NCI-H2081 (cell line): ENCODE measurements around the gene KLF13.

Source experiments
- DNase-seq, 2 experiments: peaks; one replicate each; lab custom pipeline; 2025; lab: John Stamatoyannopoulos, UW

KLF13 gene

GRCh38 chr15:31316135-31316795 lies 10.4 kb upstream of the KLF13 start:
- DNase-seq: no peak

DNA sequence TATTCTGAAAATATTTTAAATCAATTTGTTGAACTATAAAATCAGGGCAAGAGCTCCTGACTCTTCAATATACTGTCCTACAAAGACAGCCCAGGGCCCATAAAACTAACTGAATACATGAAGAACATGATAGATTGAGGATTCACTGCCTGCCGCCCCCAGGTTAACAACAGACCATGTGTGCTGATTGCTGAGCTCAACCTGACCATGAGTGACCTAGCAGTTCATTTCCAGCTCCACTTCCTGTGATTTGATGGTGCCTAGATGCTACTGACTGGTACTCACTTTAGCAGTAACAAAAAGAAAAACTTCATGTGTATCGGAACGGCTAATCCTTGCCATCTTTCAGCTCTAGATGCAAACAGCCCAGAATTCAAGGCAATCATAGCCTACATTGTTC lies 9.6 kb upstream of the KLF13 start:
- no peak for DNase-seq

- no peak for DNase-seq
These were observed 9.0 kb upstream of the KLF13 start for GRCh38 chr15:31317421-31318327.

GRCh38 chr15:31318429-31318828 lies 8.2 kb upstream of the KLF13 start:
- DNase-seq: no peak

DNA sequence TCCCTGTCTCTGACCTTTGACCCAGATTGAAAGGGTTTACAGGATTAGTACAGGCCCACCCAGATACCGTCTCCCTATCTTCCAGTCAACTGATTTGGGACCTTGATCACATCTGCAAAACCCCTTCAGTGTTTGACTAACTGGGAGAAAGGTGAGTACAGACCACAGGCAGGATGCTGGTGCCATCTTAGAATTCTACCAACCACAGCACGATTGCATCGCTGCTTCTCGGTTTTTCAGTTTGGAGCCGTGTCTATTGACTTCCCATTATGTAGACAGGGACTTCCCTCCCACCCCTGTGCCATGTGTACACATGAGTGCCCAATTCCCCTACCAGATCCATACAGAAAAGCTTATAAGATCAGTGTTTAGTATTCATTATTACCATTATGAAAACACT lies 6.6 kb upstream of the KLF13 start:
- DNase-seq: no peak

DNA sequence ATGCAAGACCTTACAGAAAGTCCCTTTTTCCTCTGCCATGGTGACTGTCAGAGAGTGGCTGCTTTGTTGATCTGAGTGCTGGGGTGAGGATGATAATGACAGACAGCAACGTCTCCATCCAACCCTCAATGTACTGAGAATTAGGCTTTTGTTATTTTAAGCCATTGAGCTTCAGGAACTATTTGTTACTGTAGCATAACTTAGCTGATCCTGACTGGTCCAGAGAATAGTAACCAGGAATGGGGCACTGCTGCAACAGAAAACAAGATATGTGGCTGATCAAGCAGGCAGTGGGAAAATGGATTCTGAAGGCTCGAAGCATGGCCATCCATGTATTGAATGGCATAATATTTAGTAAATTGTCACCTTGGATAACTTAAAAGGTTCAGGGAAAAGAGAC lies 5.2 kb upstream of the KLF13 start:
- no peak for DNase-seq

DNA sequence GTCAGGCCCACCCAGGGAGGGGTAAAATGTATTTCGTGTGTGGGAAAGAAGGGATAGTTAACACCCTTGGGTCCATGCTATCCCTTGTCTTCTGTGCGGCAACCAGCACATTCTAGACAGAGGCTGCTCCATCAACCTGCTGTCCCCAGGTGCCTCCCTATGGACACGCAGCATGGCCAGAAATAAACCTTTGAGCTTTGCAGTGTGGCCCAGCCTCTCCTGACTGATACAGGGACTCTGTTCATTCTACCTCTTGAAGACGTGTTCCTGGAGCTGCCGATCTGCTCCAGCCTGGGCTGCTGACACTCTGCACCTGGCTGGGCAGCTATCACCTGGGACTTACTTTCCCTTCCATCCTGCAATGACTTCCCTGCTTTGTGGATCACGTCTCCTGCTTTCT lies 4.1 kb upstream of the KLF13 start:
- DNase-seq: no peak

GRCh38 chr15:31323627-31324026 lies 3.0 kb upstream of the KLF13 start:
- no peak for DNase-seq

GRCh38 chr15:31324186-31324585 lies 2.4 kb upstream of the KLF13 start:
- DNase-seq: no peak

DNA sequence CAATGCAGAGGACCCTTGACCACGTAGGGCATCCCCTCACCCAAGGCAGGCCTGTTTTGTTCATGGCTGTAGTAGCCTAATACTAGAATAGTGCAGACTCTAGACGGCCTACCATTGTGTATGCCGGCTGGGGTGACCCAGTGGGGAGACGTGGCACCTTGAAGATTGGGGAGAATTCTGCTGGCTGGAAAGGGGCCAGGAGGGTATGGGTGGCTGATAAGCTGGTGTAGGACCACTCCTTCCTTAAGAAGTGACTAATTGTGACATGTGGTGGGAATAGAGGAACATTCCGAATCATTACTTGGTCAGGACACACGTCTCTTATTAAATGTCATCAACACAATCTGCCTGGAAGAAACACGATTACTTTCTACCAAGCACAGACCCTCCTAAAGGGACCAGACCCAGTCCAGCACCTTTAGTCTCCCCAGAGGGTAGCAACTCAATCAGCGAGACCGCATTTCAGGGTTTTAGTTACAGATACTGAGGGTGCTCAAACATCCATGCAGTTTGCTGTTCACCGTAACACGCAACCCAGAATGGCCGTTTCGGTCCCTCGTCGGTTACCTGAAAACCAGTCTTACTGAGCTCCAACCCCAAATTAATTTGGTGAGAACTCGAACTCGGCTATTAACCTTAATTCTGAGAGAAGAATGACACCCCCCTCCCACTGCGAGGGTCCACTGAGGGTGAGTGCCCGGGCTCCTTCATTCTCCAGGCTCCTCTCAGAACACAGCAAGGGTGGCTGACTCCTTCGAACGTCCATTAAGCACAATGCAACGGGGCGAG lies 1.6 kb upstream of the KLF13 start:
- no peak for DNase-seq

DNA sequence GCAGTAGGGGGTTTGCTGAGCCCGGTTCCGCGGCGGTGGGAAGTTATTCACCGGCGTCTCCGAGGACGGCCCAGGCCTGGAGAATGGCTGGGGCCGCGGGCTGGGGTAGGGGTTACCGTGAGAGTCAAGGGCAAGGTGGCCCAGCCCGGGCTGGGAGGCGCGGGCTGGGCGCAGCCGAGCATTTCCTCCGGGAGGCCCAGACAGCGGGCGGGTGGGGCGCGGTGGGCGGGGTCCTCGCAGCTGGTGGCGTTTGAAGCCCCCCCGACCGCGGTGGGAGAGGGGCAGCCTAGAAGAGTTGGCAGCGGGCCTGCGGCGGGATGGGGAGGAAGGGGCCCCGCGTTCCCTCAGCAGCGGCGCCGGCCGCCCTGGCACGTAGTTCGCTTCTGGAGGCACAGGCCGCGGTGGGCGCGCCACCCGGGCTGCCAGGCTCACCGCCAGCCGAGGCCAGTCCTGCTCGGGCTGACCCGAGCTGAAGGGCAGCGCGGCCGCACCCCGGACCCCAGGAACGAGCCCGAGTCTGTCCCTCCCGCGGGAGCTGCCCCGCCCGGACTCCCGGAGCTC lies 960 bp upstream of the KLF13 start:
- DNase-seq: peak; percentile 70 to 76

- DNase-seq: peak in 1 of 2 experiments; percentile 86
These were observed 437 bp downstream of the KLF13 start for GRCh38 chr15:31326875-31327668.

DNA sequence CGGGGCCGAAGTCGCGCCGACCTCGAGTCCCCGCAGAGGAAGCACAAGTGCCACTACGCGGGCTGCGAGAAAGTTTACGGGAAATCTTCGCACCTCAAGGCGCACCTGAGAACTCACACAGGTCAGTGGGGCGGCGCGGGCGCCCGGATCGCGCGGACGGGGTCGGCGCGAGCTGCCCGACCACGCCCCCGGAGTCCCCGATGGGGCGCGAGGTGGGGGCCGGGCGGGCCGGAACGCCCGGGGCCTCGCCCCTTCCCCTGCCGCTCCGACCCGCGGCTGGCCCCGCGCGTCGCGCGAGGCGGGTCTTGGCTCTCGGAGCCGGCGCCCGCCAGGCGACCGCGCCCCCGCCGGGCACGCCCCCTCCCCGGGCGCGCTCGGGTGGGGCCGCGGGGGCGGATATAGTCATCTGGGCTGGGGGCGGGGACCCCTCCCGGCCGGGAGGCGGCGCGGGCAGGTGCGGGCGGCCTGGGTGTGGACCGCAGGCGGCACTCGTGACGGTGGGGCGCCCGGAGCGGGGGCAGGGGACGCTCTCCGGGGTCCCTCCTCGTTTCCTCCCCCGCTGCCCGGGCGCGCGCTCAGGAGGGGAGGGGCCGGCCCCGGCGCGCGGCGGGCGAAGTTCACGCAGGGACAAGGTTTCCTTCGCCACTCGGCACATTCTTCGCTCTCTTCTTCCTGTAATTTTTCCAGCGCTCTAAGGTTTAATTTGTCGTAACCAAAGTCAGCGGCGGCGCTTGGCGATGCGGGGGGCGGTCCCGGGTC lies 1.2 kb downstream of the KLF13 start:
- DNase-seq: peak; percentile 71 to 80

DNA sequence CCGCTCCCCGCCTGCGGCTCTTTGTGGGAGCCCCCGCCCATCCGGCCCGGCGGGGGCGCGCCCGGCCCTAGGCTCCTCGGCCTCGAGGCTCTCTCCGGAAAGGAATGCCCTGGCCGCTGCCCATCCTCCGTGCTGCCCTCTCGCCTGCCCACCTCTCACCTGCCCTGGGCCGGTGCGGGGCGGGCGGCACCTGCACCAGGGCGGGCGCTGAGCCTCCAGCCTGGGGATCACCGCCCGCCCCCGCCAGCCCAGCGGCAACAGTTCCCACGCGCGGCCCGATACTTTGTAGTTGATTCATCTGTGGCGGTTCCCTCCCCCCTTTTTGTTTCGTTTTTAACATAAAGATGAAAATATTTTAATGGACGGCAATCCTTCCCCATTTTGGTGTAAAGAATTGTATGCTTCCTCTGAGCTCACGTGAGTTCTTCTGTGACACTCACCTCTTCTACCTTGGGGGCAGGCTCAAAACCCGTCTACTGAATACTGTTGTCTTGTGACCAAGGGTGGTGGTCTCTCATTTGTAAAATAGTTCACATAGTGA lies 1.9 kb downstream of the KLF13 start:
- no peak for DNase-seq

- DNase-seq: no peak
These were observed 2.5 kb downstream of the KLF13 start for GRCh38 chr15:31328969-31329639.

GRCh38 chr15:31329640-31330010 lies 3.0 kb downstream of the KLF13 start:
- DNase-seq: no peak

- no peak for DNase-seq
These were observed 3.6 kb downstream of the KLF13 start for GRCh38 chr15:31330111-31330785.

DNA sequence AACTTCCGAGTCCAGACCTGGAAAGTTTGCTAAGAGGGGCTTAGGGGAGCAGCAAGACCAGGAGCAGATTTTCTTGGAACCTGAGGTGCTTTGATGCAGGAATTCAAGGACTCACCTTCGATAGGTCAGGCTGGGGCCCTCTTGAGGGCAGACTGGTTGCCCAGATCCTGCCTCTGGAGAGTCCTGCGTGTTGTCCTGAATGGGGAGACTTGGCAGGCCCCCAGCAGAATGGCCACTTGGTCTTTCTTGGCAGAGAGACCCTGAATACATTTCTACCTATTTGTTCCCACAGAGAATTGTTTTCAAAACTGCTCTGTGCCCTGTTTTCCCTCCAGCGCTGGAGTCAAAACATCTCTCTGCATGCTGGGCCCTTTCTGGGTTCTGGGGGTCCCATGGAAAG lies 4.2 kb downstream of the KLF13 start:
- no peak for DNase-seq

GRCh38 chr15:31331389-31331788 lies 4.8 kb downstream of the KLF13 start:
- DNase-seq: no peak
